HEK293 (cell line): ENCODE results near the gene KCNE3.

Experiments used
- CTCF ChIP-seq: fragments of 450-650 bp; formaldehyde crosslinking; IDR thresholded peaks from 2 replicates; pipeline ENCODE4 v1.5.1; 2016; ENCODE audit warnings: missing biosample characterization, missing genetic modification characterization
- MYNN ChIP-seq: fragments of 450-650 bp; formaldehyde crosslinking; IDR thresholded peaks from 2 replicates; pipeline ENCODE4 v1.5.1; 2016; ENCODE audit warnings: missing biosample characterization, missing genetic modification characterization, borderline replicate concordance
- REST ChIP-seq: fragments of 450-650 bp; formaldehyde crosslinking; IDR thresholded peaks from 2 replicates; pipeline ENCODE4 v1.5.1; 2016; ENCODE audit warnings: missing biosample characterization, missing genetic modification characterization
- ZNF24 ChIP-seq: fragments of 450-650 bp; formaldehyde crosslinking; IDR thresholded peaks from 2 replicates; pipeline ENCODE4 v1.5.1; 2016; ENCODE audit warnings: missing biosample characterization, missing genetic modification characterization
- ZNF324 ChIP-seq: fragments of 450-650 bp; formaldehyde crosslinking; IDR thresholded peaks from 2 replicates; pipeline ENCODE4 v1.5.1; 2016; ENCODE audit warnings: missing biosample characterization, missing genetic modification characterization
- ZNF571 ChIP-seq: fragments of 450-650 bp; formaldehyde crosslinking; IDR thresholded peaks from 2 replicates; pipeline ENCODE4 v1.5.0; 2017; ENCODE audit warnings: missing biosample characterization, missing genetic modification characterization

DNA sequence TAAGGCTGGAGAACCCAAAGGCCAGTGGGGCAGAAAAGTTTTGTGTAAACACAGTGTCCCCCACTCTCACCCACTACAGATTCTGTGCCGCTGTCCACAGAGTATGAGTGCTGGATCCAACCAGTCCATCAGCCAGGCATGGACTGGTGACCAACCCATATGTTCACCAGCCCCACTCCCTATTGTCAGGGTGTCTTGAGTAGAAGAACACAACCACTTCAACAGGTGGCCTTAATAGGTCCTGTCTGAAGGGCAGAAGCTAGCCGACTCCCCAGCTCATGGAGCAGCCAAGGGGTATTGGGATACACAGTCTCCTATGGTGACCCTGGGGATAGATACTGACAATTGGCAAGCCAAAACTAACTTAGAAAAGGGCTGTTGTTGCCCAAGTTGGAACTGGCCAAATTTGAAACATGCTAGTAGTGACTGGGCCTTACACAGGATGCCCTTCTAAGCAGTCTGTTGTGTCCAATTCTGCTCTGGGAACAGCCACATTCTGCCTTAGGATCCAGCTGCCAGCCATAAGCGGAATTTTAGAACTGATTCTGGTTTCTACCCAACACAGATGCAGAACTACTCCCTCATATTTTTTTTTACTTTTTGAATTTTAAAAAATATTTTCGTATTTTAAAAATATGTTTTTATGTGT lies 49.4 kb downstream of the KCNE3 start:
- TF ChIP-seq REST (peak; percentile 93), CTCF (tag by site-specific recombination) (no peak), MYNN (no peak), ZNF24 (tag by site-specific recombination) (no peak), ZNF324 (tag by site-specific recombination) (no peak), ZNF571 (no peak)
